A204.1 (cell line): ENCODE data around the gene HOTAIR.

Source experiments
- FAIRE-seq: peaks from 2 replicates; lab custom pipeline; 2012; peaks lifted over from hg19 to GRCh38; lab: Jason Lieb, UNC

The HOTAIR gene

DNA sequence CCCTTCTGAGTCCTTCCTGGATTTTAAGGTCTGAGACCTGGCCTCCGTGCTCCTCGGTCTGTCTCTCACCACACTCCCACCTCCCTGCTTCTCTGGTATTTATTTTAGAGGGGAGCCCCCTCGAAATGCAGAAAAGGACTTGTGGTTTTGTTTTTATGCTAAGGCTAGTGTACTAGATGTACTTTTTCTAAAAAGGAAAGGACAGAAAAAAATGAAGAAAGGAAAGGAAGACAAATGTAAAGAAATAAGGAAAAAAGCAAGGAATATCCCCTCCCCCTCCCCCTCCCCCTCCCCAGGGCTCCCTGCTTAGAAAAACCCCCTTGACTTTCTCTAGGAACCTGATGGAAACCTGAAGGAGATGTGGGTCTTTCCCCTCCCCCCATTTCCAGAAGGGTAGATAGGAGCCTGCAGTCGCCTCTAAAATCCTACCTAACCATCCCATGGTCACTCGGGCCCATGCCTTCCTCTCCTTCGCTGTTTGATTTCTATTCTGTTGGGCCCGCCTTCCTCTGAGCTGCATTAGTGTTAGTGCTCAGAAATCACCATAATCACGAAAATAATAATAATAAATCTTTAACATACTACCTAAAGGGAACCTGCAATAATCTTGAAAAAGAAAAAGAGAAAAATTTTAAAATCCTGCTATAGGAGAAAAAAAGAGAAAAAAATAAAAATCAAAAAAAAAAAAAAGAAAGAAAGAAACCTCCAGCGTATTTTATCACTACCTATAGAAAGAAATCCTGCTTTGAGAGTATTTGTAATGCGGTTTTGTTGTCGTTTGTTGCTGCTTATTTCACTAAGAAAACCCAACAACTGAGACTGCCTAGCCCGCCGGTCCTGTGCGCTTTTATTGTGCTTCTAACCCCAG is 37.1 kb upstream of the HOTAIR start:
- no peak for FAIRE-seq

- no peak for FAIRE-seq
Observed at GRCh38 chr12:54010972-54011664, 36.4 kb upstream of the HOTAIR start.

GRCh38 chr12:54010053-54010971 is 35.6 kb upstream of the HOTAIR start:
- FAIRE-seq, result no peak

DNA sequence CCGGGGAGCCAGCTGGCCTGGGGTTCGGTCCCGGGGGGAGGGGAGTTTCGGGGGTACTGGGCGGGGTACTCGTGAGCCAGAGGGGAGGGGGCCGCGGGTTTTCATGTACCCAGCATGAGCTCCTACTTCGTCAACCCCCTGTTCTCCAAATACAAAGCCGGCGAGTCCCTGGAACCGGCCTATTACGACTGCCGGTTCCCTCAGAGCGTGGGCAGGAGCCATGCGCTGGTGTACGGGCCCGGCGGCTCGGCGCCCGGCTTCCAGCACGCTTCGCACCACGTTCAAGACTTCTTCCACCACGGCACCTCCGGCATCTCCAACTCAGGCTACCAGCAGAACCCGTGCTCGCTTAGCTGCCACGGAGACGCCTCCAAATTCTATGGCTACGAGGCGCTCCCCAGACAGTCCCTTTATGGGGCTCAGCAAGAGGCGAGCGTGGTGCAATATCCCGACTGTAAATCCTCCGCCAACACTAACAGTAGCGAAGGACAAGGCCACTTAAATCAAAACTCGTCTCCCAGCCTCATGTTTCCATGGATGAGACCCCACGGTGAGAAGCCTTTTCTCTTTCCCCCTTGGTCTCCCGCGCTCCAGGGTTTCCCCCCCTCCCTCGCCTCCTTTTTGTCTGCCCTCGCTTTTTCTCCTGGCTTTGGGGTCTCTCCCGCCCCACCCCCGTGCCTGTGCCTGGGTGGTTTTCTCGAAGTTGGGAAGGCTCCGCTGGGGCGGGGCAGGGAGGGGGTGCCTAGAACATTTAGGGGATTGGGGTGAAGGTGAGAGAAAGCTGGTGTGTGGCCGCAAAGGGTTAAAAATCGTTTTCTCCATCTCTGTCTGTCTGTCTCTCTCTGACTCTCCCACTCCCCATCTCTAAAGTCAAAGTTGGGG is 34.7 kb upstream of the HOTAIR start:
- FAIRE-seq, result no peak

- FAIRE-seq, result no peak
Observed at GRCh38 chr12:54008260-54008552, 33.5 kb upstream of the HOTAIR start.

GRCh38 chr12:54007538-54008259 is 32.9 kb upstream of the HOTAIR start:
- no peak for FAIRE-seq

- no peak for FAIRE-seq
Observed at GRCh38 chr12:54006559-54007220, 31.9 kb upstream of the HOTAIR start.

GRCh38 chr12:54005853-54006558 is 31.3 kb upstream of the HOTAIR start:
- FAIRE-seq, result no peak

- FAIRE-seq, result no peak
Observed at GRCh38 chr12:54005531-54005852, 30.7 kb upstream of the HOTAIR start.

- FAIRE-seq, result no peak
Observed at GRCh38 chr12:54004841-54005530, 30.2 kb upstream of the HOTAIR start.

DNA sequence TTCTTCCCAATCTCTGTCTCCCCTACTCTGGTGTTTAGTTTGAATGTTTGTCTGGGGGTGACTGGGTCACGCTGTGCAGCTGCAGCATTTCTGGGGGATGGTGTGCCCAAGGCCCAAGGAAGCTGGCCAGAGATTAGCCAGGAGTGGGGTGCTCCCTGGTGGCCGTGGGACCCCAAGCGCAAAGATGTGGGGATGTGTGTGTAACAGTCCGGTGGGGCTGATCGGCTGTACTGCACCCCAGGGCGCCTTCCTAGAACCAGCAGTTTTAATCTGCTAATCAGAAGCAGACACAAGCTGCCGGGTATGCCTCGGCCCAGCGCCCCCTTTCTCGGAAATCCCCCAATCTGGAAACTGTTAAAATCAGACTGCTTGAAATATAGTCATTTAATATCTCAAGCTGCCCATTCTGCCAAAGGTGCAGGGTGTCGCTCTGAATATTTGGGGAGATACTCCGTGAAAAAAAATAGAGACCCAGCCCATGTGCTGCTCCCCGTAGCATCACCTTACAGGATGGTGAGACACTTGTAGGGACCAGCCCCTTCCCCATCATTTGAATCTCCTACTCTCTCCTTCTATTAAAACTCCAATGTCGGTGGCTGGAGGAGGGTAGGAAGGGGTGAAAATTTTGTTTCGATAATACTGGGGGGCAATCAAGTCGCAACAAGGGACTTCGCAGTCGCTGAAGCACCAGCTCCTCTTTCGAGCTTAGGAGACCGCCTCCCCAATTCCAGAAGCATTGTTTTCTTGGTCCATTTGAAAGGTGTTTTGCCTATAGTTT is 29.5 kb upstream of the HOTAIR start:
- FAIRE-seq, result no peak

GRCh38 chr12:54003625-54004024 is 28.9 kb upstream of the HOTAIR start:
- FAIRE-seq, result no peak

DNA sequence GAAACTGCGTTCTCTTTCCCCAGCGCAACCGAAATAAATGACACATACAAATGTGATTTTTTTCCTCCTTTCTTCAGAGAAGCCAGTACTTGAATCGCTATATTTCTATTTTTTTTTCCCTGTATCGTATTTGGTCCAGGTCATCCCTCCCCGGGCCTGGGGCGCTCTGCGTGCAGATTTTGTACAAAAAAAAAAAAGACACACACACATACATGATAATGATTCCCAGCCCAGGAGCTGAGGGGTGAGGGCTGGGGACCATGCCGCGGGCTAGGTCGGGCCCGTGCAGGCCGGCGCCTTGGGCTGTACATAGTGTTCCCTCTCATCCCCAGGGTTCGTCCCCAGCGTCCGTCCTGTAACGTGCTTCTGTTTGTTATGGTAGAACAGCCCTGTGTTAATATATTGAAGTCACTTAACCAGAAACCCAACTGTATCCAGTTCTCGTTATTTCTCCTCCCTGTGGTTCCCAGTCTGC is 28.2 kb upstream of the HOTAIR start:
- no peak for FAIRE-seq

GRCh38 chr12:54002278-54002914 is 27.6 kb upstream of the HOTAIR start:
- FAIRE-seq, result no peak

DNA sequence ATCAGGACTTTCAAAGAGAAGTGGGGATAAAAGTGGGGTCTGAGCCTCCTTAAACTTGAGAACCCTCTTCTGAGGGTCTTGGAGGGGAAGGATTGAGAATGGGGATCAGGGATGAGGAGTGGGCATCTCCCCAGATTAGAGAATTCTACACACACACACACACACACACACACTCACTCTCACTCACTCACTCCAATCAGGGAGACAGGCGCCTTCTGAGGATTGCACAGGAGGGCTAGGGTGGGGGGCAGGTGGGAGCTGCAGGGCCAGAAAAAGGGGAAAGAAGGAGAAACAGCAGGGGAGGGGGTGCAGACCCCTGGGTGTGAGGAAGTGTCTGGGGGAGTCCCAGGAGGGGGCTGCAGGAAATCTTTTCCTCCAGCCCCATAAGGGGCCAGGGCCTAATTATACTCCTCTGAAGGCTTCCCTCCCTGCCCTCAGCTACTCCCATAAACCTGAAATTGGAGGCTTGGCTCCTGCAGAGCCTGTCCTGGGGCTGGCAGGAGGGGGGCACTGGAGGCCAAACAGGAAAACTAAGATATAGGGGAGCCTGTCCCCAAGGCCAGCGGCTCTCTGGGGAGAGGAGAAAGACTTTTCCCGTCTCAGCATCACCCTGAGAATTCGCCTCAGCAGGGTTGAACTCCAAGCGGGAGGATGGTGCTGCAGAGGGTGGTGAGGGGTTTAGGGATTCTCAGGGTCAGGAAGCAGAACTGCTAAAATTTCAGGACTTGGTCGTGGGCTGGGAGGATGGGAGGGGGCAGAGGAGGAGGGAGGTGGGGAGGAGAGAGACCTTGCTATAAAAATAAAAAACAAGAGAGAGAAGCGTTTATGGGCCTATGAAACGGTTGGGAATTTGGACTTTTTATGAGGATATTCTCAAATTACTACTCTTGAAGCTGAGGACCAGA is 26.8 kb upstream of the HOTAIR start:
- FAIRE-seq, result no peak

DNA sequence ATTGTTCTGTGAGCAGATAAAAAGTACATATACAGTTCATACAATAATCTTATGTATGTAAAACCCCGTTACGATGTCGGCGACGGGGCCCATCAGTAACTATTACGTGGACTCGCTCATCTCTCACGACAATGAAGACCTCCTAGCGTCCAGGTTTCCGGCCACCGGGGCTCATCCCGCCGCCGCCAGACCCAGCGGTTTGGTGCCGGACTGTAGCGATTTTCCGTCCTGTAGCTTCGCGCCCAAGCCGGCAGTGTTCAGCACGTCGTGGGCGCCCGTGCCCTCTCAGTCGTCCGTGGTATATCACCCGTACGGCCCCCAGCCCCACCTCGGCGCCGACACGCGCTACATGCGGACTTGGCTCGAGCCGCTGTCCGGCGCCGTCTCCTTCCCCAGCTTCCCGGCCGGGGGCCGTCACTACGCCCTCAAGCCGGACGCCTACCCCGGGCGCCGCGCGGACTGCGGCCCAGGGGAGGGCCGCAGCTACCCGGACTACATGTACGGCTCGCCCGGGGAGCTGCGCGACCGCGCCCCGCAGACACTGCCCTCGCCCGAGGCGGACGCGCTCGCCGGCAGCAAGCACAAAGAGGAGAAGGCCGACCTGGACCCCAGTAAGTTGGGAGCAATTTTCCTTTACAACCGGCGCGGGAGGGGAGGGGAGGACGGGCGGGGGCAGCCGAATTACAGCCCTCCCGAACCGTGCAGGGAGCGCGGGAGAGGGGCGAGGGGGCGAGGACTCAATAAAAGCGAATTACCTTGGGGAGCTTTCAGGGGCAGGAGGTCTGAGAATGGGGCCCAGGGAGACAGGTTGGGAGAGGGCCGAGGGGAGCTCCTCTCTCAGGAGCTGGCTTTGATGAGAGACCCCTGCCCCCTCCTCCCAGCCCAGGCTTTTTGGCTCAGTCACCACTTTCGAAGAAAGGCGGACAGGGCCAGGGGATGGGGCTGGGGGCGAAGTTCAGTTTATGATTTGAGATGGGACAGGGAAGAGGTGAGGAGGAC is 25.7 kb upstream of the HOTAIR start, which contains the start of gene HOXC9:
Gene HOXC9, plus strand, starts transcription at position 46 of the 999 bp plus-strand sequence. Its CDS starts 28 bp downstream, at position 74.
- FAIRE-seq, result no peak
